Epithelial cell of prostate (primary cell): ENCODE data around the gene LRG1.
"Not testable (repeated sequence)": the region's sequence is repeated elsewhere in the genome, so short reads cannot be mapped to it uniquely, and the experiment has no call there.

Experiments
- DNase-seq: peaks from one replicate; pipeline ENCODE4 v3.0.0-alpha.2; 2011; ENCODE audit warnings: low read depth, low spot score
- H3K27ac ChIP-seq: fragments of 450-650 bp; 2 replicates; pipeline ENCODE4 v1.5.1; 2017; ENCODE audit warnings: mild to moderate bottlenecking

Gene LRG1

GRCh38 chr19:4576016-4576933, 36.4 kb upstream of the LRG1 start:
- H3K27ac ChIP-seq: no peak overlapping the region
- DNase-seq: no peak

GRCh38 chr19:4575267-4576015, 35.6 kb upstream of the LRG1 start:
- no peak overlapping the region for H3K27ac ChIP-seq

GRCh38 chr19:4573682-4574081, 33.8 kb upstream of the LRG1 start:
- no peak overlapping the region for H3K27ac ChIP-seq
- no peak for DNase-seq

More at GRCh38 chr19:4575267-4576015, 35.6 kb upstream of the LRG1 start:
- no peak for DNase-seq

- no peak overlapping the region for H3K27ac ChIP-seq
Observed at GRCh38 chr19:4571305-4571917, 31.6 kb upstream of the LRG1 start.

GRCh38 chr19:4570916-4571304, 31.1 kb upstream of the LRG1 start:
- H3K27ac ChIP-seq: no peak overlapping the region
- DNase-seq: no peak

More at GRCh38 chr19:4571305-4571917, 31.6 kb upstream of the LRG1 start:
- no peak for DNase-seq

- no peak overlapping the region for H3K27ac ChIP-seq
- DNase-seq: no peak
Observed at GRCh38 chr19:4570402-4570801, 30.6 kb upstream of the LRG1 start.

GRCh38 chr19:4568886-4569285, 29.1 kb upstream of the LRG1 start:
- H3K27ac ChIP-seq: no peak overlapping the region
- no peak for DNase-seq

- DNase-seq: no peak
- no peak overlapping the region for H3K27ac ChIP-seq
Observed at GRCh38 chr19:4567584-4568071, 27.8 kb upstream of the LRG1 start.

- no peak overlapping the region for H3K27ac ChIP-seq
Observed at GRCh38 chr19:4566402-4567051, 26.7 kb upstream of the LRG1 start.

GRCh38 chr19:4563562-4563961, 23.7 kb upstream of the LRG1 start:
- not testable (repeated sequence) for DNase-seq, H3K27ac ChIP-seq

More at GRCh38 chr19:4566402-4567051, 26.7 kb upstream of the LRG1 start:
- no peak for DNase-seq

- H3K27ac ChIP-seq, DNase-seq: not testable (repeated sequence)
Observed at GRCh38 chr19:4562085-4562484, 22.2 kb upstream of the LRG1 start.

GRCh38 chr19:4559569-4559968, 19.7 kb upstream of the LRG1 start, which contains the start of gene SEMA6B:
TSS of gene SEMA6B (minus strand) at chr19:4559684. CDS start at chr19:4558457, 1,227 bp downstream.
- H3K27ac ChIP-seq: no peak within 1 kb of the TSS
- DNase-seq: no peak

GRCh38 chr19:4557971-4558941, 18.4 kb upstream of the LRG1 start:
- H3K27ac ChIP-seq: no peak overlapping the region
- no peak for DNase-seq

- no peak for DNase-seq
- no peak overlapping the region for H3K27ac ChIP-seq
Observed at GRCh38 chr19:4557144-4557970, 17.5 kb upstream of the LRG1 start.

- H3K27ac ChIP-seq: no peak overlapping the region
- no peak for DNase-seq
Observed at GRCh38 chr19:4556597-4557127, 16.8 kb upstream of the LRG1 start.

- no peak overlapping the region for H3K27ac ChIP-seq
Observed at GRCh38 chr19:4555657-4556561, 16.1 kb upstream of the LRG1 start.

GRCh38 chr19:4554717-4555116, 14.9 kb upstream of the LRG1 start:
- no peak overlapping the region for H3K27ac ChIP-seq
- no peak for DNase-seq

More at GRCh38 chr19:4555657-4556561, 16.1 kb upstream of the LRG1 start:
- no peak for DNase-seq
